SK-N-SH treated with all-trans-retinoic acid at 6 μM for 48 hours (cell line): ENCODE results near the gene NR1H4.

ENCODE experiments used
- ATAC-seq: fragments of 200-7000 bp; cut with Tn5 transposase; 3 replicates; pipeline ENCODE4 v1.9.1; 2020; ENCODE audit warnings: mild to moderate bottlenecking, moderate library complexity
- ARNTL ChIP-seq: fragments of 450-650 bp; formaldehyde crosslinking; IDR thresholded peaks from 2 replicates; pipeline ENCODE4 v1.5.0; 2020; ENCODE audit warnings: low read depth, mild to moderate bottlenecking, moderate library complexity, borderline replicate concordance
- BACH2 ChIP-seq: fragments of 250-450 bp; sonication (Bioruptor Pico); IDR thresholded peaks from 2 replicates; pipeline ENCODE4 v1.9.0; 2021; ENCODE audit warnings: mild to moderate bottlenecking, borderline replicate concordance
- CREB5 ChIP-seq: fragments of 250-450 bp; sonication (Bioruptor Pico); IDR thresholded peaks from 2 replicates; pipeline ENCODE4 v1.5.1; 2020; ENCODE audit warnings: low read depth, mild to moderate bottlenecking, moderate library complexity
- CSDC2 ChIP-seq: fragments of 250-450 bp; sonication (Bioruptor Pico); IDR thresholded peaks from 2 replicates; pipeline ENCODE4 v1.5.0; 2020; ENCODE audit warnings: mild to moderate bottlenecking, moderate library complexity
- CSRNP3 ChIP-seq: fragments of 250-450 bp; sonication (Bioruptor Pico); IDR thresholded peaks from 2 replicates; pipeline ENCODE4 v1.5.1; 2021; ENCODE audit warnings: mild to moderate bottlenecking, moderate library complexity
- ESRRG ChIP-seq: fragments of 250-450 bp; sonication (Bioruptor Pico); IDR thresholded peaks from 2 replicates; pipeline ENCODE4 v1.6.1; 2021; ENCODE audit warnings: mild to moderate bottlenecking
- GLIS3 ChIP-seq: fragments of 250-450 bp; sonication (Bioruptor Pico); IDR thresholded peaks from 2 replicates; pipeline ENCODE4 v1.5.0; 2020; ENCODE audit warnings: mild to moderate bottlenecking, moderate library complexity
- ISL1 ChIP-seq: fragments of 250-450 bp; sonication (Bioruptor Pico); IDR thresholded peaks from 2 replicates; pipeline ENCODE4 v2.1.2; 2022; ENCODE audit warnings: mild to moderate bottlenecking, moderate library complexity
- OSR1 ChIP-seq: fragments of 250-450 bp; sonication (Bioruptor Pico); IDR thresholded peaks from 2 replicates; pipeline ENCODE4 v1.8.0; 2022; ENCODE audit warnings: moderate library complexity, mild to moderate bottlenecking, inconsistent platforms
- PATZ1 ChIP-seq: fragments of 250-450 bp; sonication (Bioruptor Pico); IDR thresholded peaks from 2 replicates; pipeline ENCODE4 v1.8.0; 2020; ENCODE audit warnings: mild to moderate bottlenecking, moderate library complexity, borderline replicate concordance
- POU6F1 ChIP-seq: fragments of 250-450 bp; sonication (Bioruptor Pico); IDR thresholded peaks from 2 replicates; pipeline ENCODE4 v1.8.0; 2021; ENCODE audit warnings: low read depth, mild to moderate bottlenecking, moderate library complexity, borderline replicate concordance
- PPARA ChIP-seq: fragments of 250-450 bp; sonication (Bioruptor Pico); IDR thresholded peaks from 2 replicates; pipeline ENCODE4 v1.5.0; 2020; ENCODE audit warnings: mild to moderate bottlenecking, borderline replicate concordance
- RARB ChIP-seq: fragments of 250-450 bp; sonication (Bioruptor Pico); IDR thresholded peaks from 2 replicates; pipeline ENCODE4 v1.8.0; 2021; ENCODE audit warnings: mild to moderate bottlenecking, moderate library complexity
- TCF4 ChIP-seq: fragments of 250-450 bp; sonication (Bioruptor Pico); IDR thresholded peaks from 2 replicates; pipeline ENCODE4 v1.8.0; 2021; ENCODE audit warnings: mild to moderate bottlenecking, moderate library complexity, borderline replicate concordance
- TOX ChIP-seq: fragments of 250-450 bp; sonication (Bioruptor Pico); IDR thresholded peaks from 2 replicates; pipeline ENCODE4 v1.8.0; 2021; ENCODE audit warnings: mild to moderate bottlenecking, moderate library complexity, borderline replicate concordance
- TSHZ2 ChIP-seq: fragments of 250-450 bp; sonication (Bioruptor Pico); IDR thresholded peaks from 2 replicates; pipeline ENCODE4 v1.5.0; 2020; ENCODE audit warnings: mild to moderate bottlenecking, moderate library complexity
- ZC3H10 ChIP-seq: fragments of 250-450 bp; sonication (Bioruptor Pico); IDR thresholded peaks from 2 replicates; pipeline ENCODE4 v1.5.1; 2021; ENCODE audit warnings: mild to moderate bottlenecking, moderate library complexity
- ZFP3 ChIP-seq: fragments of 250-450 bp; sonication (Bioruptor Pico); IDR thresholded peaks from 2 replicates; pipeline ENCODE4 v1.5.0; 2020; ENCODE audit warnings: mild to moderate bottlenecking, moderate library complexity
- ZFP30 ChIP-seq: fragments of 450-650 bp; formaldehyde crosslinking; IDR thresholded peaks from 2 replicates; pipeline ENCODE4 v1.5.0; 2022; ENCODE audit warnings: mild to moderate bottlenecking, moderate library complexity
- ZNF565 ChIP-seq: fragments of 450-650 bp; formaldehyde crosslinking; conservative IDR thresholded peaks from 2 replicates; pipeline ENCODE4 v1.5.0; 2020; ENCODE audit warnings: low read depth, mild to moderate bottlenecking, moderate library complexity
- ZNF70 ChIP-seq: fragments of 450-650 bp; formaldehyde crosslinking; IDR thresholded peaks from 2 replicates; pipeline ENCODE4 v1.5.0; 2020; ENCODE audit warnings: mild to moderate bottlenecking, moderate library complexity
- ZNF8 ChIP-seq: fragments of 450-650 bp; formaldehyde crosslinking; IDR thresholded peaks from 2 replicates; pipeline ENCODE4 v1.5.0; 2020; ENCODE audit warnings: mild to moderate bottlenecking, moderate library complexity

NR1H4 gene

GRCh38 chr12:100497105-100497795 lies 23.6 kb downstream of the NR1H4 start (continued):
- no peak for TF ChIP-seq ZFP30 (CRISPR knock-in tag)
- TF ChIP-seq BACH2: no peak
- TF ChIP-seq ZNF70 (CRISPR knock-in tag): no peak
- TF ChIP-seq RARB (CRISPR knock-in tag): no peak

GRCh38 chr12:100498141-100498540 lies 24.5 kb downstream of the NR1H4 start:
- no peak for ATAC-seq

GRCh38 chr12:100499416-100499815 lies 25.8 kb downstream of the NR1H4 start:
- ATAC-seq: no peak
- TF ChIP-seq PATZ1: no peak
- no peak for TF ChIP-seq CREB5 (CRISPR knock-in tag)
- no peak for TF ChIP-seq ISL1 (CRISPR knock-in tag)
- TF ChIP-seq BACH2: no peak
- TF ChIP-seq OSR1 (CRISPR knock-in tag): no peak
- no peak for TF ChIP-seq TSHZ2 (CRISPR knock-in tag)
- TF ChIP-seq ZFP30 (CRISPR knock-in tag): no peak
- no peak for TF ChIP-seq TCF4

More at GRCh38 chr12:100498141-100498540, 24.5 kb downstream of the NR1H4 start:
- TF ChIP-seq PATZ1: no peak
- TF ChIP-seq ARNTL: no peak
- TF ChIP-seq BACH2: no peak
- no peak for TF ChIP-seq GLIS3 (CRISPR knock-in tag)
- TF ChIP-seq ESRRG: no peak
- no peak for TF ChIP-seq ZNF8
- no peak for TF ChIP-seq CSDC2
- TF ChIP-seq TOX: no peak
- TF ChIP-seq CREB5 (CRISPR knock-in tag): no peak
- TF ChIP-seq TCF4: no peak
- TF ChIP-seq ISL1 (CRISPR knock-in tag): no peak
- TF ChIP-seq PPARA (CRISPR knock-in tag): no peak
- TF ChIP-seq ZFP3 (CRISPR knock-in tag): no peak
- no peak for TF ChIP-seq CSRNP3 (CRISPR knock-in tag)
- no peak for TF ChIP-seq ZNF70 (CRISPR knock-in tag)
- TF ChIP-seq POU6F1: no peak
- TF ChIP-seq ZC3H10: no peak
- TF ChIP-seq ZNF565: no peak
- no peak for TF ChIP-seq OSR1 (CRISPR knock-in tag)
